ENCODE measurements around the gene DKC1. TPM values are rescaled to one million over a fixed set of nuclear protein-coding genes. Genes with fewer than 3 reads are reported as not detected.
"Not testable (repeated sequence)": the region's sequence is repeated elsewhere in the genome, so short reads cannot be mapped to it uniquely, and the experiment has no call there.

Gene DKC1
- total RNA-seq, 2 experiments from 2014 or later: 67.2 to 70.5 TPM

- H3K9me3 Mint-ChIP-seq: no peaks in the 10 kb centered on the region
- no peaks in the 10 kb centered on the region for H3K27me3 Mint-ChIP-seq
- H3K27ac Mint-ChIP-seq: no peak overlapping the region
- POLR2A ChIA-PET: no interaction called here
- ATAC-seq (ENCODE audit: low read depth) (no peak), DNase-seq (no peak)
- no peaks in the 10 kb centered on the region for H3K36me3 Mint-ChIP-seq
- peaks cover 8% of the 10 kb centered on the region for H3K4me1 Mint-ChIP-seq
- H3K4me3 Mint-ChIP-seq: no peak overlapping the region
Measured at GRCh38 chrX:154821523-154821922, 58.9 kb downstream of the DKC1 start.

GRCh38 chrX:154822029-154822428 lies 59.4 kb downstream of the DKC1 start:
- POLR2A ChIA-PET: no interaction called here
- no peak for DNase-seq
- Mint-ChIP-seq H3K9me3 (no peaks in the 10 kb centered on the region), H3K27ac (no peak overlapping the region), H3K4me1 (peaks cover 8% of the 10 kb centered on the region), H3K27me3 (no peaks in the 10 kb centered on the region), H3K4me3 (no peak overlapping the region), H3K36me3 (no peaks in the 10 kb centered on the region)
- ATAC-seq (ENCODE audit: low read depth): no peak

GRCh38 chrX:154824638-154825037 lies 62.0 kb downstream of the DKC1 start:
- H3K9me3 Mint-ChIP-seq: no peaks in the 10 kb centered on the region
- H3K27ac Mint-ChIP-seq: no peak overlapping the region
- no peaks in the 10 kb centered on the region for H3K27me3 Mint-ChIP-seq
- peaks cover 26% of the 10 kb centered on the region for H3K4me1 Mint-ChIP-seq
- no peaks in the 10 kb centered on the region for H3K36me3 Mint-ChIP-seq
- no peak for DNase-seq
- no peak overlapping the region for H3K4me3 Mint-ChIP-seq
- POLR2A ChIA-PET: no interaction called here
- ATAC-seq (ENCODE audit: low read depth): no peak

- H3K4me1 Mint-ChIP-seq: peaks cover 29% of the 10 kb centered on the region
- ATAC-seq (ENCODE audit: low read depth); H3K27ac Mint-ChIP-seq; H3K36me3 Mint-ChIP-seq; H3K9me3 Mint-ChIP-seq; H3K27me3 Mint-ChIP-seq; H3K4me3 Mint-ChIP-seq; POLR2A ChIA-PET; DNase-seq: not testable (repeated sequence)
Measured at GRCh38 chrX:154825586-154825985, 62.9 kb downstream of the DKC1 start.

Other genes starting within 250 kb of the DKC1 start
- gene FAM3A, start 246.6 kb upstream of the DKC1 start, total RNA-seq: 10 to 100 TPM; 42.3 to 45.4 TPM
- gene G6PD, start 216.0 kb upstream of the DKC1 start, total RNA-seq: 100 to 1,000 TPM in 1 of 2 experiments, 10 to 100 TPM in 1; 89.2 to 102 TPM
- gene IKBKG, start 215.2 kb upstream of the DKC1 start, total RNA-seq: 10 to 100 TPM; 56.1 to 61.7 TPM
- not detected for gene CTAG1A, start 177.7 kb upstream of the DKC1 start, total RNA-seq
- gene CTAG1B, start 143.6 kb upstream of the DKC1 start, total RNA-seq: not detected
- 10 to 100 TPM; 17.1 to 21.0 TPM for gene CTAG2, start 109.3 kb upstream of the DKC1 start, total RNA-seq
- gene GAB3, start 11.8 kb upstream of the DKC1 start, total RNA-seq: 10 to 100 TPM; 17.7 to 18.7 TPM
- gene MPP1, start 42.6 kb downstream of the DKC1 start, total RNA-seq: 10 to 100 TPM; 59.8 to 64.9 TPM
- 1 to 10 TPM in 1 of 2 experiments, not detected in 1; 1.6 TPM for gene SMIM9, start 71.8 kb downstream of the DKC1 start, total RNA-seq
- 10 to 100 TPM; 47.9 to 50.5 TPM for gene F8A1, start 123.5 kb downstream of the DKC1 start, total RNA-seq

All from activated naive CD8-positive, alpha-beta T cell treated with anti-CD3 and anti-CD28 coated beads, Interleukin-2, amount 10 ng/mL, durations not matched to agents 7 days and 5 days (primary cell).